K562 (cell line): ENCODE data around the gene ARHGEF17. TPM values are rescaled to one million over a fixed set of nuclear protein-coding genes. Genes with fewer than 3 reads are reported as not detected.
A peak's percentile ranks its signal among the peaks of the same experiment; 100 is the strongest.

Source experiments
- GATAD2B ChIP-seq: fragments of 450-650 bp; IDR thresholded peaks from 2 replicates; pipeline ENCODE4 v1.6.1; 2017; ENCODE audit warnings: mild to moderate bottlenecking, borderline replicate concordance
- MAZ ChIP-seq, 2 experiments: fragments of 450-650 bp in 1 of 2; sonication (generic) in 1 of 2; formaldehyde crosslinking; IDR thresholded peaks in 1 of 2; conservative IDR thresholded peaks in 1 of 2; 2 replicates each; pipeline versions ENCODE4 v1.4.0 to v1.5.0; 2020; ENCODE audit warnings: mild to moderate bottlenecking in 1 of 2, missing genetic modification reagents in 1 of 2
- MEF2D ChIP-seq: conservative IDR thresholded peaks from 2 replicates; pipeline ENCODE4 v1.6.1; 2016; ENCODE audit warnings: low read depth, missing genetic modification characterization, missing compliant biosample characterization
- MNT ChIP-seq, 2 experiments: fragments of 450-650 bp; conservative IDR thresholded peaks; 2 replicates each; pipeline ENCODE4 v1.6.1; 2017; ENCODE audit warnings: mild to moderate bottlenecking in 2 of 2, moderate library complexity in 2 of 2
- MTA2 ChIP-seq: fragments of 450-650 bp; IDR thresholded peaks from 2 replicates; pipeline ENCODE4 v1.6.1; 2016; ENCODE audit warnings: low read depth
- NCOA2 ChIP-seq, 2 experiments: fragments of 450-650 bp; IDR thresholded peaks; 2 replicates each; pipeline ENCODE4 v1.6.1; 2018; ENCODE audit warnings: mild to moderate bottlenecking in 2 of 2, moderate library complexity in 1 of 2; ENCODE audit not compliant: partially characterized antibody in 2 of 2
- PBX2 ChIP-seq, 2 experiments: IDR thresholded peaks in 1 of 2; conservative IDR thresholded peaks in 1 of 2; 2 replicates each; pipeline ENCODE4 v1.6.1; 2016; ENCODE audit warnings: low read depth in 2 of 2, mild to moderate bottlenecking in 1 of 2, missing compliant biosample characterization in 1 of 2, missing genetic modification characterization in 1 of 2, moderate library complexity in 1 of 2
- PHF8 ChIP-seq: fragments of 200-600 bp; sonication (generic); IDR thresholded peaks from 2 replicates; pipeline ENCODE4 v1.6.1; 2012; ENCODE audit warnings: mixed run types, mild to moderate bottlenecking, inconsistent platforms, low read length, moderate library complexity, borderline replicate concordance
- POLR2AphosphoS2 ChIP-seq: IDR thresholded peaks from 2 replicates; pipeline ENCODE4 v1.6.1; 2012; ENCODE audit warnings: low read length, improper control_type of control experiment
- POU5F1 ChIP-seq: fragments of 150-350 bp; IDR thresholded peaks from 2 replicates; pipeline ENCODE4 v1.6.1; 2014; ENCODE audit warnings: borderline replicate concordance, low read length, low read depth, mild to moderate bottlenecking; ENCODE audit not compliant: partially characterized antibody
- RBM22 ChIP-seq: fragments of 200-400 bp; formaldehyde crosslinking; IDR thresholded peaks from 2 replicates; pipeline ENCODE4 v1.6.1; 2018; ENCODE audit warnings: low read length, low read depth; ENCODE audit not compliant: poor library complexity, severe bottlenecking
- SMARCA5 ChIP-seq: fragments of 450-650 bp; IDR thresholded peaks from 2 replicates; pipeline ENCODE4 v1.6.1; 2016
- TBP ChIP-seq: optimal IDR thresholded peaks from 2 replicates; pipeline ENCODE3; 2011; ENCODE audit warnings: low read depth, low read length, improper control_type of control experiment
- TFE3 ChIP-seq: fragments of 450-650 bp; formaldehyde crosslinking; IDR thresholded peaks from 2 replicates; pipeline ENCODE4 v1.4.0; 2020; ENCODE audit warnings: mild to moderate bottlenecking, mixed read lengths
- U2AF2 ChIP-seq: fragments of 200-400 bp; formaldehyde crosslinking; optimal IDR thresholded peaks from 2 replicates; pipeline ENCODE3; 2017; ENCODE audit warnings: low read depth, mild to moderate bottlenecking, low read length
- ZNF551 ChIP-seq: fragments of 250-450 bp; sonication (Bioruptor Pico); IDR thresholded peaks from 2 replicates; pipeline ENCODE4 v1.5.0; 2021; ENCODE audit warnings: mild to moderate bottlenecking, moderate library complexity
- polyA plus RNA-seq, 8 experiments: library from polyadenylated mRNA; depleted of rRNA in 4 of 8; stranded (reverse) in 5 of 8; unstranded in 3 of 8; fragments of >200 nt; fragmentation: Nextera tagmentation in 2 of 8; fragmentation: Illumina TruSeq in 1 of 8; extraction: Ambion mirVana in 2 of 8; extraction: Trizol in 1 of 8; gene quantifications; 2 replicates each; pipeline versions ENCODE4 v1.2.1 to v1.2.3, GENCODE V29; 2011 to 2014; ENCODE audit warnings: inconsistent platforms in 1 of 8, missing spikeins in 1 of 8
- total RNA-seq, 7 experiments: library from RNA; depleted of rRNA in 6 of 7; stranded (reverse); fragments of >200 nt in 6 of 7; fragmentation: Illumina TruSeq in 2 of 7; extraction: Trizol in 2 of 7; gene quantifications; 2 replicates each; pipeline versions ENCODE4 v1.2.1 to v1.2.3, GENCODE V29; 2011 to 2021; ENCODE audit warnings: low replicate concordance in 1 of 7

The ARHGEF17 gene
- total and polyA plus RNA-seq, 9 of the 15 experiments (the other 6 are each of a cell fraction or from before 2014, with no cell fraction given): 0.04 to 0.68 (median 0.10) TPM; not detected in 2

GRCh38 chr11:73376803-73377629, 68.9 kb downstream of the ARHGEF17 start (continued):
- TF ChIP-seq MAZ (CRISPR knock-in tag; conservative IDR thresholded peaks at IDR 0.05 in 1 of 2, IDR thresholded peaks at IDR 0.05 in 1 of 2) (peak in 1 of 2 experiments; percentile 17; a peak in 1 of 4 replicates), ZNF551 (CRISPR knock-in tag) (no peak), SMARCA5 (peak; percentile 74; the same call in 1 of the 2 replicates), POLR2AphosphoS2 (no peak), POU5F1 (no peak), U2AF2 (no peak), GATAD2B (no peak), MEF2D (no peak), MTA2 (no peak), TFE3 (no peak), PHF8 (peak; percentile 26; the same call in 1 of the 2 replicates), MNT (conservative IDR thresholded peaks at IDR 0.05) (peak in 1 of 2 experiments; percentile 78; a peak in 1 of 4 replicates), PBX2 (CRISPR knock-in tag; IDR thresholded peaks at IDR 0.05; ENCODE audit: low read depth) (no peak), PBX2 (tag; conservative IDR thresholded peaks at IDR 0.05; ENCODE audit: low read depth) (peak; percentile 12; the same call in 1 of the 2 replicates), NCOA2 (IDR thresholded peaks at IDR 0.05; ENCODE audit: partially characterized antibody in 2 of 2) (no peak), TBP (peak; percentile 58), RBM22 (no peak)
